Heart left ventricle (tissue), 13 donors: ENCODE data around the gene ISOC1.

Experiments
- POLR2A ChIP-seq, 2 donors: fragments of 450-650 bp; IDR thresholded peaks; one replicate each; pipeline ENCODE4 v1.6.1; 2017; ENCODE audit warnings: antibody characterized with exemption in 2 of 2, mild to moderate bottlenecking in 2 of 2, moderate library complexity in 2 of 2
- TF ChIP-seq, protein P1 (sequence below), 12 donors: fragments of 200-600 bp; sonication (generic) in 4 of 12; IDR thresholded peaks; one replicate each; pipeline versions ENCODE4 v1.5.0 to v1.8.0; 2018 to 2022; ENCODE audit warnings: antibody characterized with exemption in 12 of 12, mild to moderate bottlenecking in 5 of 12
- donor health status: ischemic (EF 13 %, LVEDD 7.1; RV severe dilation, severe dysfunction).
- donor health status: DM: no; HTN: yes; CAD: no.
- donor health status: DM: no; HTN: no; CAD: no.
- donor health status: ischemic (EF 25% LVEDD 6.9; RV normal size, moderate dysfunction).
- donor health status: ischemic (EF 25% LVEDD 5.7; RV mildly dilated, moderate dysfunction).
- donor health status: ischemic (EF 35%, LVEDD 5.7; RV mildly dilated, moderate dysfunction).
- donor health status: nonischemic (EF 11% LVEDD 7.7; RV severe dilation, severe dysfunction).
- donor health status: DM: yes; HTN: yes; CAD: no.
- donor health status: PGD.
- donor health status: ischemic (EF 29% LVEDD 5.4; RV normal size, mild dysfunction).
- donor health status: nonischemic (EF 23%, LVEDD 6.1; RV moderate dilation, normal function).

DNA sequence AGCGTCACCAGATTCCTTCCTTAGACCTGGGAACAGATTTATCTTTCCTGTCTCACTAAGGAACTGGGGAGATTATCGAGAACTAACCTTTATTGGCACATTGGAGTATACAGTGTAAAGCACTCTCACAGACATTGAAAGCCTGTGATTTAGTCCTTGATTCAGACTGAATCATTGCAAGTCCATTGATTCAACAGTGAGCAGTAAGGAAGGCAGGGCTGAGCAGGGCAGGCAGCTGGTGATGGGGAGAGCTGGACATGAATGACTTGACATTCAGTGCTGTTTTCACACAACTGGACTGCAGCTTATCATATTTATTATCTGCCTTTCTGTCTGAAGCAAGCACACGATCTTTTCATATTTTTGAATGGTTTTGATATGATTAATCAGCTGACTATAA, 16.2 kb downstream of the ISOC1 start:
- TF ChIP-seq, protein P1, sequence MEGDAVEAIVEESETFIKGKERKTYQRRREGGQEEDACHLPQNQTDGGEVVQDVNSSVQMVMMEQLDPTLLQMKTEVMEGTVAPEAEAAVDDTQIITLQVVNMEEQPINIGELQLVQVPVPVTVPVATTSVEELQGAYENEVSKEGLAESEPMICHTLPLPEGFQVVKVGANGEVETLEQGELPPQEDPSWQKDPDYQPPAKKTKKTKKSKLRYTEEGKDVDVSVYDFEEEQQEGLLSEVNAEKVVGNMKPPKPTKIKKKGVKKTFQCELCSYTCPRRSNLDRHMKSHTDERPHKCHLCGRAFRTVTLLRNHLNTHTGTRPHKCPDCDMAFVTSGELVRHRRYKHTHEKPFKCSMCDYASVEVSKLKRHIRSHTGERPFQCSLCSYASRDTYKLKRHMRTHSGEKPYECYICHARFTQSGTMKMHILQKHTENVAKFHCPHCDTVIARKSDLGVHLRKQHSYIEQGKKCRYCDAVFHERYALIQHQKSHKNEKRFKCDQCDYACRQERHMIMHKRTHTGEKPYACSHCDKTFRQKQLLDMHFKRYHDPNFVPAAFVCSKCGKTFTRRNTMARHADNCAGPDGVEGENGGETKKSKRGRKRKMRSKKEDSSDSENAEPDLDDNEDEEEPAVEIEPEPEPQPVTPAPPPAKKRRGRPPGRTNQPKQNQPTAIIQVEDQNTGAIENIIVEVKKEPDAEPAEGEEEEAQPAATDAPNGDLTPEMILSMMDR (IDR thresholded peaks at IDR 0.05) = no peak
- TF ChIP-seq POLR2A (IDR thresholded peaks at IDR 0.05) = no peak
